GM18502 (cell line): ENCODE results near the gene PPP1R3A.
"Not testable (repeated sequence)": the region's sequence is repeated elsewhere in the genome, so short reads cannot be mapped to it uniquely, and the experiment has no call there.

Experiments used
- ATAC-seq: cut with Tn5 transposase; IDR thresholded peaks from one replicate; pipeline ENCODE4 v1.9.1; 2021; ENCODE audit warnings: mild to moderate bottlenecking; ENCODE audit not compliant: unreplicated experiment, poor library complexity

PPP1R3A gene

DNA sequence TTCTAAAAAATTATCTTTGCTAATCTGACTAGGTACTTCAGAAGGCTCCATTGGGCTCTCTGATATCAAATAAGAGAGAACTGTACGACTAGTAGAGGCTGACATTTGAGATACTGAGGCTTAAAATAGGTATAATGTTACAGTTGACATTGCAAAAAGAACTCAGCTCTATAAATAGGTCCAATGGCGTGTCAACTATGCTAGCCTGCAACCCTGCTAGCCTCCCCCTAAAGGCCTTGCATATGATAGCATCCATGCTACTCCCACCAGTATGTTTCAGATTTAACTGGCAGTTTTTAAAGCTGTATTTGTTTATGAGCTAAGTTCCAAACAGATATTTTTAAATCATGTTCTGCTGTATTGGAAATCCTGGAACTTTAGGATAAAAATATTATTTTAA, at the start of gene PPP1R3A:
TSS of gene PPP1R3A (minus strand) at position 64 of the 400 bp plus-strand sequence. CDS start at position 51, 13 bp downstream.
- ATAC-seq: peak; percentile 65

GRCh38 chr7:113963356-113963755, 44.5 kb upstream of the PPP1R3A start:
- ATAC-seq: no peak

DNA sequence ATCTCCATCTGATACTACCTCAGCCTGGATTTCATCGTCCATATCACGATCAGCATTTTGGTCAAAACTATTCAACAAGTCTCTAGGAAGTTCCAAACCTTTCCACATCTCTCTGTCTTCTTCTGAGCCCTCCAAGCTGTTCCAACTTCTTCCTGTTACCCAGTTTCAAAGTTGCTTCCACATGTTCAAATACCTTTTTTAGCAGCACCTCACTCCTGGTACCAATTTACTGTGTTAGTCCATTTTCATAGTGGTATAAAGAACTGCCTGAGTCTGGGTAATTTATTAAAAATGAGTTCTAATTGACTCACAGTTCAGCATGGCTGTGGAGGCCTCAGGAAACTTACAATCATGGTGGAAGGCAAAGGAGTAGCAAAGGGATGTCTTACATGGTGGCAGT, 41.1 kb upstream of the PPP1R3A start:
- ATAC-seq: no peak

DNA sequence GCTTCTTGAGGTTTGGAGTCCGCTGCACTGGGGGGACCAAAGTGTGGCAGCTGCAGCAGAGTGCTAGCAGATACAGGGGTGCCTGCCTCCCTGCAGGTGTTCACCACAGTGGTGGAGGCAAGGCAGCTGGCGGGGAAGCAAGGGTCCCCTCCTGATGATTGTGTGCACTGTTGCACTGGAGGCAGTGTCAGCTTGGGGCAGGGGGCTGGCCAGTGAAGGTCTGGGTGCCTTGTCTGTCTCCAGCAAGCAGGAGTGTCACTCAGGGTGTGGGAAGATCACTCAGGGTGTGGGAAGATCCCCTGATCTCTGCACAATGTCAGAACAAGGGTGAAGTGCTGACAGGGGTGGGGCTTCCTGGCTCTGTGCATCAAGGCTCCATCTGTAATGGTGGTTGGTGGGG, 36.3 kb upstream of the PPP1R3A start:
- ATAC-seq: no peak

- no peak for ATAC-seq
Measured at GRCh38 chr7:113953553-113953952, 34.7 kb upstream of the PPP1R3A start.

GRCh38 chr7:113945018-113945938, 26.5 kb upstream of the PPP1R3A start:
- no peak for ATAC-seq

DNA sequence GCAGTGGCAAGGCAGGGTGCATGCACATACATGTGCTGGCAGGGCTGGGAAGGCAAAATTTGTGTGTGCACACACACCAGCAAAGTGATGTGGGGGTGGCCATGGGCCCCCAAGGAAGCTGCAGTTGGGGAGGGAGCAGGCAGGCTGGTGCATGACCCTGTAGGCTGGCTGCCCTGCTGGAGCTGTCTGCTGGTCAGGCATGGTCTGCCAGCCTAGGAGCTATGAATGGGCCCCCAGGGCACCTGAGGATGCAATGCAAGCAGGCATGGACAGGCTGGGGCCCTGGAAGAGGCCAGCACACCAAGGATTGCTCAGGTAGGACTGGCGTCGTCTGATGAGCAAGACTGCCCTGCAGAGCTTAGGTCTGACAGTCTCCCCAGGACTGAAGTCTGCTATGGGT, 18.2 kb upstream of the PPP1R3A start:
- no peak for ATAC-seq

DNA sequence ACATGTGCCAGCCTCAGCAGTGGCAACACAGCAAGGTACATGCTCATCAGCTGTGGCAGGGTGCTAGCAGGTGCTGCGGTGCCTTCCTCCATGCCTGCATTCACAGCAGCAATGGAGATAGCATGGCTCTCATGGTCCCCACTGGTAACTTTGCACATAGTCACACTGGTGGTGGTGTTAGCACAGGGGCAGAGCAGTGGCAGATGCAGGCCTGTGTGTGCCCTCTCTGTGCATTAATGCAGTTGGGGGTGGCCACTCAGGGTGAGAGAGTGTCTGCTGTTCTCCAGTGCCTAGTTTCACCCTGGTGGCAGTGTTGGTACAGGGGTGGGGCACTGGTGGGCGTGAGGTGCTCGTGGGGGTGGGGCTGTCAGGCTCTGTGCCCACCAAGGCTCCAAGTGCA, 17.7 kb upstream of the PPP1R3A start:
- ATAC-seq: no peak

- ATAC-seq: not testable (repeated sequence)
Measured at GRCh38 chr7:113929389-113929788, 10.6 kb upstream of the PPP1R3A start.

GRCh38 chr7:113928112-113928511, 9.3 kb upstream of the PPP1R3A start:
- no peak for ATAC-seq

GRCh38 chr7:113922049-113922448, 3.2 kb upstream of the PPP1R3A start:
- no peak for ATAC-seq

DNA sequence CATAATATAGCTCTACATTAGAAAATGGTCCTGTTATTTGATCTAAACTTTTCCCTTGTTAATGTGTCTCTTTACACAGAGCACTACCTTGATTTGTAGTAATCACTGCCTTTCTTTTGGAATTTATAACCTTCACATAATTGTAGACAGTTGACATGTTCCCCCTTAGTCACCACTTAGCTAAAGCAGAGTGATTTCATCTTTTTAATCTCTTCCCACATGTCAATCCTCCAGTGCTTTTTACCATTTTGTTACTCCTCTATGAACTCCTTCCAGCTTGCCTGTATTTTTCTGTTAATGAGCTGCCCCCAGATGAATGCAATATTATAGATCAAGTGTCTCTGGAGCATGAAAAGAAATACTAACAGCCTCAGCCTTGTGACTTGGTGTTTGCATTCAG, 2.6 kb upstream of the PPP1R3A start:
- ATAC-seq: no peak

GRCh38 chr7:113917840-113918239, 969 bp downstream of the PPP1R3A start:
- no peak for ATAC-seq

DNA sequence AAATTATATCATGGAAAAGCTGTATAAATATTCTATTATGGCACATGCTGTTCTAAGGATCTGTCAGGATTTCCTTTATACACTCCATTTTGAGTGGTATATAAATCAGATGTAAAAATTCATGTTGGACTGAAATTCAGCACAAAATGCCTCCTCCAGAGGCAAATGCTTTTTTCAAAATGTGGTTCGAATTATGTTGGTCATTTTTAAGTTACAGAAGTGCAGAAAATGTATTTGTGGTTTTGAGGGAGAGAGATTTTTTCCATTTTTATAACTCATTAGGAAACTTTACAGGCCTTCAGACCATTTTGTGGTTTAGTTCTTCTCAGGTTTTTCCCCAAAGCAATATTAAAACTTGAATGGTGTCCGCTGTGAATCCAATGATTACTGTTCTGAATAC, 2.9 kb downstream of the PPP1R3A start:
- ATAC-seq: no peak

DNA sequence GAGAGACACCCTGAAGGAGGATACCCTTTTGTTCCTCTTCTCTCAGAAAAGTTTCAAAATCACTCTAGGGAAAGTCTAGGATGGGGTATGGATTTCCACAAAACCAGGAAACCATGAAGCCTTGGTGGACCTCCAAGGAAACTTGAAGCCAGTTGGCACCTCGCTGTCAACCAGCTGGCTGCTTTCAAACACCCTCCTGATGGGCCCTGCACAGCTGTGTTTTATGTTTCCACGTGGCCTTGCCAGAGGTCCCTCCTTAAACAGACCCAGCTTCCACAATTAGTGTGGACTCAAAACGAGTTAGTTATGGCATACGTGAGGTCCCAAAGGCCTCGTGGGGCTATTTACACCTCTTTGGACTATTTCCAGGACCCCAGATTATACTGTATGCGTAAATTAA, 5.9 kb downstream of the PPP1R3A start:
- no peak for ATAC-seq

DNA sequence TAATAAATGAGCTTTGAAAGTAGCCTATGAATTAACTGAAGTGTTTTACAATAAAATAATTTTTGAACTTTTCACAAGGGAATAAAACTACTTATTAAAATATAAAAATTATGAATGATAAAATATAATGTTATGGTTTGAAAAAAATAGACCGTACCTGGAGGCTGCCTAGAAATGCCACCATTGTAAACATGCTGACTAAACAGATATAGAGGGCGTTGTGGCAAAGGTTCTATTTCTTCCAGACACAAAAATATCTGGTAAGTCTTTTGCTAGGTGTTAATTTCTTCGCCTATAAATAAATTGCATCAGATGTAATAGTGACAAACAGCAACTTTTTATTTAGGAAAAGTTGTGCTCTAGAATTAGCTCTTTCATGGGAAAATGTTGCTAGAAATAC, 11.2 kb downstream of the PPP1R3A start:
- ATAC-seq: no peak

- no peak for ATAC-seq
Measured at GRCh38 chr7:113904521-113904920, 14.3 kb downstream of the PPP1R3A start.

DNA sequence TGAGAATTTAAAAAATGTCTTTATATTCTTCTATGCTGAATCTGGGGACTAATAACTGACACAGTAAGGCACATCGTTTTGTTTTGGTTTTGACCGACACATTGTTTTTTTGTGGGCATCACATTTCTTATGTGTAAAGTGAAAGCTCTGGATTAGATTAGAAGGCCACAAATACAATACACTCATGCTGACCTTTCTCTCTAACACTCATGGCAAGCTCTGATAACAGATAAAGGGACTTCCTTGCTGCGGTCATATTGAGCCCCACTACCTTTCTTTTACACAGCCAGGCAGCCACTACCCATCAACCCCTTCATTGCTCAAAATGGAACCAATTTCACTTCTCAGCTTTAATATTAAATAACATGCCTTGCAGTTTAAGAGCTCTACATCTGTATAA, 26.0 kb downstream of the PPP1R3A start:
- no peak for ATAC-seq

- ATAC-seq: no peak
Measured at GRCh38 chr7:113891828-113892227, 27.0 kb downstream of the PPP1R3A start.

- ATAC-seq: no peak
Measured at GRCh38 chr7:113891031-113891350, 27.8 kb downstream of the PPP1R3A start.

DNA sequence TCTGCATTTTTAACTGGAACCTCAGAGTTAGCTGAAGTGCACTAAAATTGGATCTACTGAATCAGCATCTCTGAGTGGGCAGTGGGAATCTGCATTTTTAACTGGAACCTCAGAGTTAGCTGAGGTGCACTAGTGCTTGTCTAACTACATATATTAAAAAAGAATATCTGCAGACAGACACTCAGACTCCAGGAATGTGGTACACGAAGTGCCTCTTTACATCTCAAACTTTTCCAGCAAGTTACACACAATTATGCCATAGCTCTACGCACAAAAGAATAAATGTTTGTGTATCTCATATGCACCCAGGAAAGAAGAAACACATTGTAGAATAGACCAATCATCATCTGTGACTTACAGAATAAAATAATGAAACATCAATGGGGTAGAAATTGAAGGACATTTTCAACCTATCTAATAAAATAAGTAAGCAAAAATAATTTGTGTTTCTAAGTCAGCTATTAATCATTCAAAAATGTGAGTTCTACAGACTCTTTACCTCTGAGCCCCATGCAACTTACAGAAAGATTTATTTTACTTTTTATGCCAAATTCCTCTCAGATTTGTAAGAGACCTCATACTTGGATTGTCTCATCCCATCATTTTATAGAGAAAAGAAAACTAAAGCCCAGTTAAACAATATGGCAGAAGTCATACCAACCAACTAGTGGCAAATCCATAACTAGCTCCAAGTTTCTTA, 28.3 kb downstream of the PPP1R3A start:
- no peak for ATAC-seq

GRCh38 chr7:113883096-113883495, 35.7 kb downstream of the PPP1R3A start:
- no peak for ATAC-seq
